D721Med (cell line): ENCODE results near the gene HS2ST1.
A peak's percentile ranks its signal among the peaks of the same experiment; 100 is the strongest.

Experiments
- DNase-seq: peaks from one replicate; pipeline ENCODE4 v3.0.0; 2011; ENCODE audit warnings: low spot score; ENCODE audit not compliant: insufficient read length
- FAIRE-seq: peaks from 2 replicates; lab custom pipeline; 2011; peaks lifted over from hg19 to GRCh38; lab: Jason Lieb, UNC
- CTCF ChIP-seq: IDR thresholded peaks from 2 replicates; pipeline ENCODE4 v1.5.1; 2012; ENCODE audit warnings: mild to moderate bottlenecking, control low read depth; ENCODE audit not compliant: insufficient read depth; ENCODE audit errors: missing control alignments

The HS2ST1 gene

GRCh38 chr1:87093286-87093685 is 178.9 kb downstream of the HS2ST1 start:
- FAIRE-seq (no peak), DNase-seq (no peak)
- no peak for TF ChIP-seq CTCF

GRCh38 chr1:87094238-87094637 is 179.8 kb downstream of the HS2ST1 start:
- peak; percentile 32 for FAIRE-seq
- DNase-seq: no peak
- no peak for TF ChIP-seq CTCF

- no peak for TF ChIP-seq CTCF
- FAIRE-seq (no peak), DNase-seq (no peak)
Measured at GRCh38 chr1:87100271-87100670, 185.8 kb downstream of the HS2ST1 start.

- DNase-seq (no peak), FAIRE-seq (no peak)
- no peak for TF ChIP-seq CTCF
Measured at GRCh38 chr1:87103074-87103473, 188.6 kb downstream of the HS2ST1 start.

GRCh38 chr1:87104140-87104539 is 189.7 kb downstream of the HS2ST1 start:
- DNase-seq (no peak), FAIRE-seq (no peak)
- TF ChIP-seq CTCF: no peak

- no peak for DNase-seq
- no peak for TF ChIP-seq CTCF
- FAIRE-seq: no peak
Measured at GRCh38 chr1:87104945-87105344, 190.5 kb downstream of the HS2ST1 start.

- TF ChIP-seq CTCF: no peak
- FAIRE-seq: no peak
- DNase-seq: no peak
Measured at GRCh38 chr1:87106144-87106543, 191.7 kb downstream of the HS2ST1 start.
